Jurkat, Clone E6-1 (cell line): ENCODE results near the gene PNPLA3.

Experiments used
- DNase-seq: peaks from one replicate; pipeline ENCODE4 v3.0.0-alpha.2; 2011; ENCODE audit warnings: low read depth, low spot score
- H3K4me3 ChIP-seq: 2 replicates; pipeline ENCODE4 v1.5.1; 2011; ENCODE audit warnings: mild to moderate bottlenecking, low read length, control low read depth, moderate library complexity

The PNPLA3 gene

DNA sequence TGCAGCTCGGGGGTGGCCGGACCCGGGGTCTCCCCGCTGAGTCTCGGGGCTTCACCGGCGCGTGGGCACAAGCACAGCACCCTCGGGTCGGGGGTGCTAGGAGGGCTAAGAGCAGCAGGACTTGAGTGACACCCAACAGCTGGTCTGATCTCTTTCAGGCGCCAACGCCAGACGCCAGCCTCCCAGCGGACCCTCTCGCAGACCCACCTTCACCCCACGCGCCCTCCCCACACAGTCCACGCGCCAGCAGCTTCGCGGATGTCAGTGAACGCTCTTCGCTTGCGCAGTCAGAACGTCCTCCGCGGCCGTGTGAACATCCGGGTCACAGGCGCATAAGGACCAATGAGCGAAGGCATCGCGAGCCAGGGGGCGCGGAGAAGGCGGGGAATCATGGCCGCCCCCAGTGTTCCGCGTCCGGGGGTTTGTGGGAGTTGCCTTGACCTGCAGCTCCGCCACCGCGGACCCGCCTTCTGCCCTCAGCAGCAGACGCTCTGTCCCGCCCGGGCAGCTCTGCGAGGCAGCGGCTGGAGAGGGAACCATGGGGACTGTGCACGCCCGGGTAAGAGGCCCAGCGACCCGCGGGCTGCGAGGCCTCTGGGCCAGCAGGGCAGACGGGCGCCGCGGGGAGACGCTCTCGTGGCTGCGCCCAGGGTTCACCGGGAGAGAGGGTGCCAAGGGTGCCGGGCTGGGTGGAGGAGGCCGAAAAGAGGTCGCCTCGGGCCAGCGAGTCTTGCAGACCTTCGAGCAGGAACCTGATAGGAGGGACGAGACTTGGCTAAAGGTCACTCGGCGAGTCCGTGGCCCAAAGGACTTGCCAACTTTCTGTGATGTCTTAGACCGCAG is 31.7 kb downstream of the PNPLA3 start, which contains the start of gene SAMM50:
SAMM50 (plus strand) TSS at position 403 of the 843 bp plus-strand sequence; CDS start at position 539, 136 bp downstream.
- peak within 1 kb of the TSS; percentile 99 for H3K4me3 ChIP-seq
- peak; percentile 90 for DNase-seq

DNA sequence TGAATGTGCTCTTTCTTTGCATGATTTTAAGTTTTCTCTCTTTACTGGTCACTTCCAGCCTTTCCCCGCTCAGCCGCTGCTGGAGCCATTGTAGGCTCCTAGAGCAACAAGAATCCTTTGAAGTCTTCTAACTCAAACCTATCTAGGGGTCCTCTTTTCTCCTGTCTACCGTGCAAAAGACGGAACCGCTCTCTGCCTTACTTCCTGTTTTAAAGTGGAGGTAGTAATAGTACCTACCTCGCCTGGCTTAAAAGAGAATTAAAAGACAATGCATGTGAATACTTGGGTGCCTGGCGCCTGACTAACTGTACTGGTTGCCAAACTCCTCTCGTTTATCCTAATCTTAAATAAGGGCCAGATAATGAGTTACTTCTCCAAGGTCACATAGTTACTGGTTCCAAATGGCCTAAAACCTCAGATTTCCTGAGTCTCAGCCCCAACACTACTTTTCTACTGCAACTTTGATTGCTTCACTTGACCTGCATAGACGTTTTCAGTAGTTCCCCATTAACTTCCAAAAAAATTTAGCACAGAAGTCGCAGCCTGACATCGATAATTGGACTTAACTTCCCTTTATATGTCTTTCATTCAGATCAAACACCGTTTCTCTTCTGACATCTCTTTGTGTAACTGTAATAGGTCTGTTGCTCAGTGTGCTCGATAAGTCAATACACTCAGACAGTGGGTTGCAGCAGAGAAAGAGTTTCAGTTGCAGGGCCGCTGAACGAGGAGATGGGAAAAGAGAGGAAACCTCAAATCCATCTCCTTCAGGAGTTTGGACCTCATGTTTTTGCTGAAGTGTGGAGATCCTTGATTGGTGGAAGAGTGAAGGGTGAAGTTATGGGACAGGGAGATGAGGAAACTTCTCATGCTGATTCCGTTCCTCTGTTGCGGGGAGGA is 32.5 kb downstream of the PNPLA3 start:
- DNase-seq: peak; percentile 32
- H3K4me3 ChIP-seq: peak overlapping the region; percentile 99

- no peak for DNase-seq
- H3K4me3 ChIP-seq: peak overlapping the region; percentile 99; the same call in 1 of the 2 replicates
Observed at GRCh38 chr22:43956805-43957463, 33.3 kb downstream of the PNPLA3 start.

DNA sequence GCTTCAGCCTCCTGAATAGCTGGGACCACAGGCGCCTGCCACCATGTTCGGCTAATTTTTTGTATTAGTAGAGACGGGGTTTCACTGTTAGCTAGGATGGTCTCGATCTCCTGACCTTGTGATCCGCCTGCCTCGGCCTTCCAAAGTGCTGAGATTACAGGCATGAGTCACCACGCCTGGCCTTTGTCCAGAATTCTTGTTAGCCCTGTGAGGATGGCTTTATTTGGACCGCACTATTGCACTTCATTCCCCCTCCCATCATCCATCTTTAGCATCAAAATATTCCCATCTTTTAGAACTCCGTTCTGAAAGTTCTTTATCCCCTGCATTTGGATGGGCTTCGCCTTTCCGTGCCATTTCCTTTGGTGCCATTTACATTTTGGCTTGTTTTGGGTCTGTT is 34.3 kb downstream of the PNPLA3 start:
- no peak overlapping the region for H3K4me3 ChIP-seq
- DNase-seq: no peak

- DNase-seq: no peak
- H3K4me3 ChIP-seq: no peak overlapping the region
Observed at GRCh38 chr22:43964314-43964857, 40.8 kb downstream of the PNPLA3 start.

GRCh38 chr22:43967069-43967468 is 43.5 kb downstream of the PNPLA3 start:
- H3K4me3 ChIP-seq: no peak overlapping the region
- DNase-seq: no peak

DNA sequence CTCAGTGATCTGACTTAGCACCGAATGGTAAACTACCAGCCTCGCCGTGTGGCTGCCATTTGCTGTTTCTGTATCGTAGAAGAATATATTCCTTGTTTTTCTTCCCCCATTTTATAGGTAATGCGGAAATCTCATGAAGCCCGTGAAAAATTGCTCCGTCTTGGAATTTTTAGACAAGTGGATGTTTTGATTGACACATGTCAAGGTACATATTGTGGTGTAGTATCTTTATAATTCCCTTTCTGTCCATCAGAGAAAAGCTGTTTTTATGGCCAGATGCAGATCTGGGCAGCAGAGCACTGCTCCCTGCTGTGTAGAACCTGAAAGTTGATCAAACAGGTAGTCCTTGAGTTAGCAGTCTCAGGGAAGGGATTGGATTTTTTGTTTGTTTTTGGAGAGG is 45.0 kb downstream of the PNPLA3 start:
- no peak for DNase-seq
- no peak overlapping the region for H3K4me3 ChIP-seq

- no peak for DNase-seq
- H3K4me3 ChIP-seq: no peak overlapping the region
Observed at GRCh38 chr22:43969021-43969878, 45.6 kb downstream of the PNPLA3 start.

- no peak for DNase-seq
- H3K4me3 ChIP-seq: no peak overlapping the region
Observed at GRCh38 chr22:43969989-43970755, 46.6 kb downstream of the PNPLA3 start.

DNA sequence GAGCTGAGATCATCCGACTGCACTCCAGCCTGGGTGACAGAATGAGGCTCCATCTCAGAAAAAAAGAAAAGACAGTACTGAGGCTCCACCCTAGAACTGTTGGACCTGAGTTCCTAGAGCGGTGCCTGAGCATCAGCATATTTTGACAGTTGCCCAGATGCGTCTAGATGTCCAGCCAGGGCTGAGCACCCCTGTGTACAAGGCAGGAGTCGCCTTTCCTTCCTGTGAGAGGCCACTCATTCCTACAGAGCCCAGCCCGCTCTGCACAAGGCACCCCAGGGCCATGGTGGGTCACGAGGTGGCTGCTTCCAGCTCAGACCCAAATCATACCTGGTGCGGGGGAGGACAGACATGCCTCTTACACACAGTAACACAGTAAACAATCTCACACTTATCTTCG is 47.5 kb downstream of the PNPLA3 start:
- no peak overlapping the region for H3K4me3 ChIP-seq
- no peak for DNase-seq

DNA sequence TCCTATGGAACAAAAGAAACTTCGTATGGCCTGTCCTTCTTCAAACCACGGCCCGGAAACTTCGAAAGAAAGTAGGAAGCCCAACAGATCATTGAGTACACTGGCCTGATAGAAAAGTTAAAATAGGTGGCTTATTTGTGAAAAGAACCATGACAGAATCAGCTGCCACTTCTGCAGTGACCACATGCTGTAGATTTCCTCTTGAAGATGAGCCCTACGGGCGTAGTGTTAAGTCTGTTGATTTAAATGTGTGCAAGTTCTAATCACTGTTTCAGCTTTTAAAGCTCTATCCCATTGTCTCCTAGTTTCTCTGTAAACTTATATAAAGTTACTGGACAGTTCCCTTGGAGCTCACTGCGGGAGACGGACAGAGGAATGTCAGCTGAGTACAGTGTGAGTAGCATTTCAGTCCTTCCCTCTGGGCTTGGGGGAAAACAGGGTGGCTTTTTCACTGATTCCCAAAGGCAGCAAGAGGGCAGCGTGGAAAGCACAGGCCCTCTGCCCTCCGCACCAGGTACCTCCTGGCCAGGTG is 49.4 kb downstream of the PNPLA3 start:
- no peak overlapping the region for H3K4me3 ChIP-seq
- DNase-seq: no peak

GRCh38 chr22:43974028-43974545 is 50.5 kb downstream of the PNPLA3 start:
- DNase-seq: no peak
- no peak overlapping the region for H3K4me3 ChIP-seq

- no peak for DNase-seq
- H3K4me3 ChIP-seq: no peak overlapping the region
Observed at GRCh38 chr22:43975041-43975440, 51.4 kb downstream of the PNPLA3 start.

GRCh38 chr22:43976861-43977795 is 53.5 kb downstream of the PNPLA3 start:
- DNase-seq: no peak
- no peak overlapping the region for H3K4me3 ChIP-seq

- no peak overlapping the region for H3K4me3 ChIP-seq
- DNase-seq: no peak
Observed at GRCh38 chr22:43978558-43978957, 55.0 kb downstream of the PNPLA3 start.

GRCh38 chr22:43980579-43980978 is 57.0 kb downstream of the PNPLA3 start:
- DNase-seq: no peak
- H3K4me3 ChIP-seq: no peak overlapping the region
